GM18498 (cell line): ENCODE data around the gene ARID3B.
"Not testable (repeated sequence)": the region's sequence is repeated elsewhere in the genome, so short reads cannot be mapped to it uniquely, and the experiment has no call there.

Experiments
- ATAC-seq: cut with Tn5 transposase; IDR thresholded peaks from one replicate; pipeline ENCODE4 v1.9.1; 2021; ENCODE audit warnings: mild to moderate bottlenecking, moderate library complexity; ENCODE audit not compliant: unreplicated experiment

ARID3B gene

GRCh38 chr15:74540761-74541493 lies at the start of gene ARID3B:
TSS of gene ARID3B (plus strand) at chr15:74541220. CDS start at chr15:74543937, 2,717 bp downstream.
- ATAC-seq = peak; percentile 81

GRCh38 chr15:74496648-74497047 lies 44.4 kb upstream of the ARID3B start:
- ATAC-seq = no peak

GRCh38 chr15:74497584-74497983 lies 43.4 kb upstream of the ARID3B start:
- ATAC-seq = no peak

- ATAC-seq = no peak
Measured at GRCh38 chr15:74499366-74499765, 41.7 kb upstream of the ARID3B start.

- ATAC-seq = no peak
Measured at GRCh38 chr15:74500401-74500800, 40.6 kb upstream of the ARID3B start.

- no peak for ATAC-seq
Measured at GRCh38 chr15:74502301-74502700, 38.7 kb upstream of the ARID3B start.

DNA sequence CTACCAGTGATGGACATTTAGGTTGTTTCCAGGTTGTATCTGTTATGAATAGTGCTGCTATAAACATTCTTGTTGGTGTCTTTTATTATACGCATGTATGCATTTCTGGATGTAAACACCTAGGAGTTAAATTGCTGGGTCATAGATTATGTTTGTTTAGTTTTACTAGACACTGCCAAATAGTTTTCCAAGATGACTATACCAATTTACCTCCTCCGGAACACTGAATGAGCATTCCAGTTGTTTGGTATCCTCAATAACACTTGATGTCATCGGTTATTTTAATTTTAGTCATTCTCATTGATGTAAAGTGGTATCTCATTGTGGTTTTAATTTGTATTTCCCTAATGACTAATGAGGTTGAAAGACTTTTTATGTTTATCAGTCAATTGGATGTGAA lies 36.6 kb upstream of the ARID3B start:
- ATAC-seq = no peak

DNA sequence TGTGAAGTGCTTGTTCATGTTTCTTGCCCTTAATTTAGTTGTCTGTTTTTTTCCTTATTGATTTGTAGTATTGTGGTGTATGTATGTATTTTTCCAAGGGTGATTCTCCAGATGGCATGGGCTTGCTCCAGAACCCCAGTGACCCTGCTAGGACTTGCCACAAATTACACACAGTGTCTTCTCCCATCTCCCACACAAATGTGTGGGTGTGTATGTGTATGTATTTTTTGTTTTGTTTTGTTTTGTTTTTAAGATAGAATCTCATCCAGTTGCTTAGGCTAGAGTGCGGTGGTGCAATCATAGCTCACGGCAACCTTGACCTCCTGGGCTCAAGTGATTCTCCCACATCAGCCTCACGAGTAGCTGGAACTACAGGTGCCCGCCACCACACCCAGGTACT lies 36.2 kb upstream of the ARID3B start:
- no peak for ATAC-seq

GRCh38 chr15:74505837-74506514 lies 35.0 kb upstream of the ARID3B start:
- no peak for ATAC-seq

- no peak for ATAC-seq
Measured at GRCh38 chr15:74506515-74506840, 34.5 kb upstream of the ARID3B start.

DNA sequence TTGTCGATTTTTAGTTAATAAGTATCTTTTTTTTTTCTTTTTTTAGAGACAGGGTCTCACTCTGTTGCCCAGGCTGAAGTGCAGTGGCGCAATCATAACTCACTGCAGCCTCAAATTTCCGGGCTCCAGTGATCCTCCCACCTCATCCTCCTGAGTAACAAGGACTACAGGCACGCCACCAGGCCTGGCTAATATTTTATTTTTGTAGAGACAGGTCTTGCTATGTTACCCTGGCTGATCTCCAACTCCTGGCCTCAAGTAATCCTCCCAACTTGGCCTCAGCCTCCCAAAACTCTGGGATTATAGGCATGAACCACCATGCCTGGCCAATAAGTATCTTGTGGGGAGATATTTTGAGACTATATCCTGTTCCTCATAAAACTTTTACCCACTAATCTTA lies 29.4 kb upstream of the ARID3B start:
- ATAC-seq = peak; percentile 55

DNA sequence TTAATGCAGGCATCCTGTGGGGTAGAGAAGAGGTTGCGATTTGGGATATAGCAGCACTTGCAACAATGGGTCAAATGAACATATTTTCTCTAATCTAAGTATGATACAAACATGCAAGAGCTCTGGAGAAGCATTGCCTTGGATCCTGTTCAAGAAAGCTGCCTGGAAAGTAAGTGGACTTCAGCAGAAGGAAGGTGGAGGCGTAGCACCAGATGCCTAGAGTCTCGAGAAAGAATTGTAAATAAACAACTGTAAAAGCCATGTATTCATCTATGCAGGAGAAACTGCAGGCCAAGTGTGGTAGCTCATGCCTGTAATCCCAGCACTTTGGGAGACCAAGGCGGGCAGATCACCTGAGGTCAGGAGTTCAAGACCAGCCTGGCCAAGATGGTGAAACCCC lies 27.0 kb upstream of the ARID3B start:
- not testable (repeated sequence) for ATAC-seq

GRCh38 chr15:74517096-74517495 lies 23.9 kb upstream of the ARID3B start:
- ATAC-seq = no peak

GRCh38 chr15:74519311-74519710 lies 21.7 kb upstream of the ARID3B start:
- no peak for ATAC-seq

DNA sequence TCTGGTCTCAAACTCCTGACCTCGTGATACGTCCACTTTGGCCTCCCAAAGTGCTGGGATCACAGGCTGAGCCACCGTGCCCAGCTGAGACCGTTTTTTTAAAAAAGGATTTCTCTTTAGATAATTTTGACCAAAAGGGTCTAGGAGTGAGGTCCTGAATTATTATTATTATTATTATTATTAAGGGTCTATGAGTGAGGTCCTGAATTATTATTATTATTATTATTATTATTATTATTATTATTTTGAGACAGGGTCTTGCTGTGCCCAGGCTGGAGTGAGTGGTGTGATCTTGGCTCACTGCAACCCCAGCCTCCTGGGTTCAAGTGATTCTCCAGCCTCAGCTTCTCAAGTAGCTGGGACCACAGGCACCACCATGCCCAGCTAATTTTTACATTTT lies 20.6 kb upstream of the ARID3B start:
- ATAC-seq = no peak

DNA sequence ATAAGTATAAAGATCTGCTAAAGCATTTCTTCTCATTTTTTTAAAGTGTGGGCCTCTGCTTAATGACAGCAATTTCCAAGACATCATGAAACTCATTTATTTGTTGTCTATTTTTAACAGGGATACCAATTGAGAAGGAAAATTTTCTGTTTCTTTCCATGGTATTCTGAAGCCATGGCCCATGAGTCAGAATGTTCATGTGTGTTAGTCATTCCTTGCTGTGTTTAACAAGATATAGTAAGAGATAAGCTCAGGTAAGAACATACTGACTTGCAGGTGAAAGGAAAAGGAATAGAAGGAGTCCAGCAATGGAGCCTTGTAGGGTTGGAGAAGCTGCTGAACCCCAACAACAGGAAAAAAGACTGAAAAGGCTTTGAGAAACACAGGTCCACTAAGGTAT lies 17.0 kb upstream of the ARID3B start:
- ATAC-seq = no peak

DNA sequence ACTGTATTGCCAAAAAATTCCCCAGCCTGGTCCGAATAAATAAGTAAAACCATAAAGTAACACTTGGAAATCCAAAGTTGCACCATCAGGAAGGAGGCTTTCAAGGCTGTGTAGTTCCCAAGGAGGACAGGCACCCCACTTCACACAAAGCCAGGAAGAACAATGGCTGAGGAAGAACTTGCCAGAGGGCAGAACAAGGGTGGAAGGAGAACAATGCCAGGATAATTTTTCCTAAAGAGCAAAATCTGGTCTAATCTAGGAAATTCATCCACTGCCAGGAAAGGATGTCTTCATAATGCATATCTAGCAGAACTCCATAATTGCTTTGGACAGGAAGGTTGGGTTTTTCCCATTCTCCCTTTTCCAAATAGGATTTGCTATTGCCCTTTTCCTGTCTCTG lies 15.7 kb upstream of the ARID3B start:
- no peak for ATAC-seq

DNA sequence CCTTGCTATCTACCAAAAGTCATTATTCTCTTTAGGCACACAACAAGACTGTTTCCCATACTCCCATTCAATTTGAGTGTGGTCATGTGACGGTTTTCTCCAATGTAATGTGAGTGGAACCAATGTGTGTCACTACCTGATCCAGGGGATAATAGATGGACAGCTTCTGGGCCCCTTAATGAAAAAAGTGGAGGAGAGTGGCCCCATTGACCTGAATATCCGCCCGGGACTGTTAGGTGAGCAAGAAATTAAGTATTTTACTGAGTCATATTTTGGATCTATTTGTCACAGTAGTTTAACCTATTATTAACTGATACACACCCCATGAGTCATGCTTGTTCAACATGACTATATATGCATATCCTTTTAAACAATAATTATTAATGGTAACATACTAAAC lies 15.1 kb upstream of the ARID3B start:
- ATAC-seq = no peak

- no peak for ATAC-seq
Measured at GRCh38 chr15:74528876-74529275, 12.1 kb upstream of the ARID3B start.

DNA sequence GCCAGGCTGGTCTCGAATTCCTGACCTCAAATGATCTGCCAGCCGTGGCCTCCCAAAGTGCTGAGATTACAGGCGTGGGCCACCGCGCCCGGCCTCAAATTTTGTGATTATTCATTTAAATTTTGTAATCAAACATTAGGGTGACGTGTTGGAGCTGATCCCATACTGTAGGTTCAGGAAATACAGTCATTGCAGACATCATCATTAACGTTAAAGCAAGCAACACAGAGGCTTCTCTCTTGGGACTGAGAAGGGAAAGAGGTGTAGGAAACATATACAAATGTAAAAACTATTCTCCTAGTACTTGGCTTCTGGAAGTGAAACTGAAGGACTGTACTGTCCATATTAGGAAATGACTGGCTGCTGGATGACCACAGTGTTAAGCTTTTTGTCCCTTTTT lies 11.1 kb upstream of the ARID3B start:
- ATAC-seq = no peak

GRCh38 chr15:74530771-74531143 lies 10.3 kb upstream of the ARID3B start:
- no peak for ATAC-seq

GRCh38 chr15:74531144-74531811 lies 9.7 kb upstream of the ARID3B start:
- ATAC-seq = no peak
